Neutrophil (primary cell): ENCODE measurements around the gene COL4A1.

Experiments
- H3K27ac ChIP-seq: fragments of 200-600 bp; sonication (generic); 2 replicates; pipeline ENCODE4 v1.5.1; 2016; ENCODE audit warnings: mild to moderate bottlenecking, moderate library complexity
- H3K27me3 ChIP-seq: fragments of 200-600 bp; sonication (generic); 2 replicates; pipeline ENCODE4 v1.6.0; 2016; ENCODE audit warnings: mild to moderate bottlenecking
- H3K36me3 ChIP-seq: fragments of 200-600 bp; sonication (generic); 2 replicates; pipeline ENCODE4 v1.5.1; 2017
- H3K4me1 ChIP-seq, 2 experiments: fragments of 200-600 bp in 1 of 2; sonication (generic) in 1 of 2; 1 replicate in 1 of 2; 2 replicates in 1 of 2; pipeline versions ENCODE4 v1.5.1 to v1.6.1; 2013 to 2016; ENCODE audit warnings: low read depth in 1 of 2, low read length in 1 of 2, mild to moderate bottlenecking in 1 of 2, moderate library complexity in 1 of 2; ENCODE audit not compliant: control insufficient read depth in 1 of 2, insufficient read depth in 1 of 2
- H3K4me3 ChIP-seq, 2 experiments: fragments of 200-600 bp in 1 of 2; sonication (generic) in 1 of 2; 1 replicate in 1 of 2; 2 replicates in 1 of 2; pipeline ENCODE4 v1.5.1; 2013 to 2016; ENCODE audit warnings: low read depth in 1 of 2, low read length in 1 of 2, mild to moderate bottlenecking in 1 of 2, moderate library complexity in 1 of 2
- H3K9me3 ChIP-seq: fragments of 200-600 bp; sonication (generic); 2 replicates; pipeline ENCODE4 v1.5.1; 2016
- CTCF ChIP-seq: fragments of 200-600 bp; sonication (generic); IDR thresholded peaks from 2 replicates; pipeline ENCODE4 v1.5.1; 2016; ENCODE audit warnings: antibody characterized with exemption

The COL4A1 gene

DNA sequence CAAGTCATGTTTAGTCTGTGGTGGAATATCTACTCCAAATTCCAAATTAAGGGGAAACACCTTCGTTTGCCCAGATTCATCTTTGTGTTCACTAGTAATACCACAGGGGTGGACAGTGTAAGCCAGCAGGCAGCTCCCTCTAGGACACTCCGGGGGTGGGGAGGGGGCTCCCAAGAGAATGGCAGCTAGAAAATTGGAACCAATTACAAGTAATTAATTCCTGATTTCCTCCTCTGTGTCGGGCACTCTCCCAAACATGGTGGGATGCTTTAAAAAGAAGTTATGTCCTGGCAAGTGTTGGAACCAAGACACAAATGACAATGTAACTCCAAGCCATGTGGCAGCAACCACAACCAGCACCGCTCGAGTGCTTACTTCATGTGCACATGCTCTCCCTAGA is 5.9 kb downstream of the COL4A1 start:
- no peak for TF ChIP-seq CTCF
- H3K4me1 ChIP-seq: no peaks in the 10 kb centered on the region
- no peaks in the 10 kb centered on the region for H3K36me3 ChIP-seq
- no peak overlapping the region for H3K27ac ChIP-seq
- peaks cover 100% of the 10 kb centered on the region for H3K27me3 ChIP-seq
- no peaks in the 10 kb centered on the region for H3K9me3 ChIP-seq
- no peak overlapping the region for H3K4me3 ChIP-seq

GRCh38 chr13:110300090-110300815 is 6.7 kb downstream of the COL4A1 start:
- Histone ChIP-seq H3K36me3 (no peaks in the 10 kb centered on the region), H3K27ac (no peak overlapping the region)

DNA sequence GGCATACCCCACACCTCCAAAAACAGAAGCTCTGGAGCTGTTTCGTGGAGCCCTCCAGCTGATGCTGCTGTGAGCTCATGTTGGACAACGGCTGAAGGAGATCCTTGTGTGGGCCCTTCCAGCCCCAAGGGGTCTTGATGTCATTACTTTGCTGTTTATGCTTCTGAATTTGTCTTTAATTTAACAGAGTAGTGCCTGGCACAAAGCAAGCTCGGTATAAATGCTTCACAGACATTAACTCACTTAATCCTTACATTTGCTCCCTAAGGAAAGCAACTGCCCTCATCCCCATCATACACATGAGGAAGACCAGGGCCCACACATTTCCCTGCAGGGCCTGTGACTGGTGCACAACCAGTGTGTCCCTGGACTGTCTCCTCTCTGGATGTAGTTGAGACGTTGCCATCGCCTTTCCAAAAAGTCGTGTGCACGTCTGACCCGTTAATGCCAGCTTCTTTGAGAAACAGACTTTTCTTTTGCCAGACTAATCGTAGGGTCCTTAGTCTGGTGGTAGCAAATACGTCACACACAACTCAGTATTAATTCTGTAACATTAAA is 7.6 kb downstream of the COL4A1 start:
- no peak overlapping the region for H3K27ac ChIP-seq
- H3K4me1 ChIP-seq: no peaks in the 10 kb centered on the region
- no peak for TF ChIP-seq CTCF
- H3K27me3 ChIP-seq: peaks cover 90% of the 10 kb centered on the region
- no peaks in the 10 kb centered on the region for H3K36me3 ChIP-seq
- H3K4me3 ChIP-seq: no peak overlapping the region
- no peaks in the 10 kb centered on the region for H3K9me3 ChIP-seq

More at GRCh38 chr13:110300090-110300815, 6.7 kb downstream of the COL4A1 start:
- peaks cover 99% of the 10 kb centered on the region for H3K27me3 ChIP-seq
- H3K4me3 ChIP-seq: no peak overlapping the region
- no peak for TF ChIP-seq CTCF
- H3K9me3 ChIP-seq: no peaks in the 10 kb centered on the region
- H3K4me1 ChIP-seq: no peaks in the 10 kb centered on the region

DNA sequence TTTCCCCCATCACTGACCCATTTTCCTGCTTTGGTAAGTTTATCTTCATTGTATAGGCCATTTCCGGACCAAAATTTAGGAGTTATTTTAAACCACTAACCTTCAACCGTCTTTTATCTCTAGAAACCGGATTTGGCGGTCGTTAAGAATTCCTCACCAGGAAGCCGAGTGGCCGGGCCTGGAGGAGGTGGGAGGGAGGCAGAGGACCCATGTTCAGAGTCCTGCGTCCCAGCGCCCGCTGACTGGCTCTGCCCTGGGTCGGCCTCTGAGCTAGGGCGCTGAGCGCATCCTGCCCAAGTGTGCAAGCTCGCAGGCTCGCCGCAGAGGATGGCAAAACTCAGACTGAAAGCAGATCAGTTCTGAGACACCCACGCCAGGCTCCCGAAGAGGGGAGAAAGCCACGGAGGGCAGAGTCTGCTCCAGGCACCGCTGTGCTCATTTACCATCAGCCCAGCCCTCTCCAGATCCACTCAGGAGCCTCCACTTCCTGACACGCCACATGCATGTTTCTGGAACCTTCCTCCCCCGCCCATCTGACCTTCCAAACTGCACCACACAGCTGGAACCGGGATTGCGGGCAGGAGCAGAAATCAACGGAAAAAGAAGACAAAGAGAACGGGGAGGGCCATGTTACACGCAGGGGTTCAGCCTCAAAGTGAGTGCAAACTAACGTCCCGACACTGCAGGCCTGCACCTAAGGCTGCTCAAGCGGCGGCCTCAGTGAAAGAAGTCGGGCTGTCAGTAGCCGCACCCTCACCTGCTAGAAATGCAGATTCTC is 8.3 kb downstream of the COL4A1 start:
- no peak for TF ChIP-seq CTCF
- Histone ChIP-seq H3K27me3 (peaks cover 83% of the 10 kb centered on the region), H3K36me3 (no peaks in the 10 kb centered on the region), H3K27ac (no peak overlapping the region), H3K9me3 (no peaks in the 10 kb centered on the region), H3K4me3 (no peak overlapping the region), H3K4me1 (no peaks in the 10 kb centered on the region)

GRCh38 chr13:110297766-110298504 is 9.0 kb downstream of the COL4A1 start:
- no peaks in the 10 kb centered on the region for H3K4me1 ChIP-seq
- H3K36me3 ChIP-seq: no peaks in the 10 kb centered on the region
- no peaks in the 10 kb centered on the region for H3K9me3 ChIP-seq
- no peak overlapping the region for H3K4me3 ChIP-seq
- H3K27ac ChIP-seq: no peak overlapping the region
- peaks cover 76% of the 10 kb centered on the region for H3K27me3 ChIP-seq
- no peak for TF ChIP-seq CTCF
